A673 (cell line): ENCODE measurements around the gene CREBRF. TPM values are rescaled to one million over a fixed set of nuclear protein-coding genes. Genes with fewer than 3 reads are reported as not detected.

Experiments
- BruUV-seq: library from RNA; stranded (reverse); fragments of 400-500 nt; replicated peaks from 2 replicates; lab custom pipeline; 2021; lab: Mats Ljungman, UMichigan
- CTCF ChIA-PET: fragments of 300-600 bp; sonication (Branson Sonifier 250); formaldehyde crosslinking; loops from one replicate; lab custom pipeline; 2022; ENCODE audit warnings: antibody characterized with exemption; lab: Charles Lee
- POLR2A ChIA-PET: fragments of 300-600 bp; sonication (Branson Sonifier 250); formaldehyde crosslinking; loops from one replicate; lab custom pipeline; 2022; ENCODE audit warnings: antibody characterized with exemption; ENCODE audit not compliant: low non-redundant PET; lab: Charles Lee
- DNase-seq: peaks from one replicate; pipeline ENCODE4 v3.0.0-alpha.2; 2015; ENCODE audit warnings: low spot score
- H3K27ac ChIP-seq: fragments of 200-600 bp; sonication (generic); 2 replicates; pipeline ENCODE4 v1.5.1; 2016; ENCODE audit warnings: mixed run types, low read depth, mild to moderate bottlenecking, mixed read lengths, antibody characterized with exemption, low read length; ENCODE audit not compliant: poor library complexity, severe bottlenecking
- H3K27me3 ChIP-seq: fragments of 200-600 bp; sonication (generic); replicated peaks from 2 replicates; pipeline ENCODE4 v1.6.1; 2017; ENCODE audit warnings: mixed run types, low read depth, mild to moderate bottlenecking, mixed read lengths, antibody characterized with exemption, low read length; ENCODE audit not compliant: insufficient read depth, poor library complexity
- H3K36me3 ChIP-seq: fragments of 200-600 bp; sonication (generic); 2 replicates; pipeline ENCODE4 v1.6.1; 2016; ENCODE audit warnings: mixed run types, mild to moderate bottlenecking, mixed read lengths, antibody characterized with exemption, low read length; ENCODE audit not compliant: insufficient read depth, poor library complexity, severe bottlenecking
- H3K4me1 ChIP-seq: fragments of 200-600 bp; sonication (generic); 2 replicates; pipeline ENCODE4 v1.6.1; 2017; ENCODE audit warnings: mixed run types, mild to moderate bottlenecking, mixed read lengths, antibody characterized with exemption, low read length; ENCODE audit not compliant: insufficient read depth, poor library complexity, severe bottlenecking
- H3K4me3 ChIP-seq: fragments of 200-600 bp; sonication (generic); 2 replicates; pipeline ENCODE4 v1.5.1; 2016; ENCODE audit warnings: low read depth, mixed run types, mild to moderate bottlenecking, mixed read lengths, low read length; ENCODE audit not compliant: poor library complexity, severe bottlenecking
- H3K9me3 ChIP-seq: fragments of 200-600 bp; sonication (generic); 2 replicates; pipeline ENCODE4 v1.6.1; 2016; ENCODE audit warnings: mixed run types, low read depth, mild to moderate bottlenecking, mixed read lengths, antibody characterized with exemption, low read length; ENCODE audit not compliant: poor library complexity, severe bottlenecking
- CTCF ChIP-seq: fragments of 300-800, 200-600 bp; sonication (generic); conservative IDR thresholded peaks from 2 replicates; pipeline ENCODE4 v1.5.1; 2017; ENCODE audit warnings: low read depth, mild to moderate bottlenecking, antibody characterized with exemption, low read length, moderate library complexity, mixed read lengths
- EZH2 ChIP-seq: fragments of 200-600 bp; sonication (generic); IDR thresholded peaks from 2 replicates; pipeline ENCODE4 v1.6.1; 2017; ENCODE audit warnings: borderline replicate concordance, low read depth, mild to moderate bottlenecking, mixed read lengths, antibody characterized with exemption, low read length; ENCODE audit not compliant: poor library complexity, severe bottlenecking
- intact Hi-C: fragments of 100-400 bp; cut with micrococcal nuclease; formaldehyde crosslinking; loops from one replicate; pipeline ENCODE4 v1.10.0; 2022; ENCODE audit not compliant: unreplicated experiment
- total RNA-seq: library from RNA; stranded (reverse); gene quantifications from 2 replicates; pipeline ENCODE4 v1.2.3, GENCODE V29; 2021

CREBRF gene
- total RNA-seq, 1 experiment from 2014 or later, result 1.5 TPM

GRCh38 chr5:173053041-173053440, 3.1 kb upstream of the CREBRF start:
- H3K4me1 ChIP-seq, result peaks cover 6% of the 10 kb centered on the region
- POLR2A ChIA-PET, result no interaction called here
- no peak for DNase-seq
- CTCF ChIA-PET, result no interaction called here
- no peaks in the 10 kb centered on the region for H3K36me3 ChIP-seq
- intact Hi-C loops, result no loop called here
- H3K27ac ChIP-seq, result no peak overlapping the region
- no peak overlapping the region for H3K4me3 ChIP-seq
- no peaks in the 10 kb centered on the region for H3K9me3 ChIP-seq
- BruUV-seq, result no TSS peak
- TF ChIP-seq EZH2 (no peak), CTCF (no peak)
- H3K27me3 ChIP-seq, result no peaks in the 10 kb centered on the region

GRCh38 chr5:173055042-173055721, 970 bp upstream of the CREBRF start:
- no TSS peak for BruUV-seq
- Histone ChIP-seq H3K36me3 (no peaks in the 10 kb centered on the region), H3K4me1 (peaks cover 9% of the 10 kb centered on the region), H3K9me3 (no peaks in the 10 kb centered on the region), H3K4me3 (peak overlapping the region; percentile 90), H3K27ac (no peak overlapping the region), H3K27me3 (no peaks in the 10 kb centered on the region)
- TF ChIP-seq CTCF (no peak), EZH2 (no peak)
- intact Hi-C loops, result loop anchor here (5.0 kb wide), 1 partner anchor 73 kb away; the partner anchor contains the start of gene ATP6V0E1
- CTCF ChIA-PET, result no interaction called here
- no peak for DNase-seq
- POLR2A ChIA-PET, result no interaction called here

- Histone ChIP-seq H3K27ac (no peak overlapping the region), H3K4me1 (peaks cover 9% of the 10 kb centered on the region), H3K27me3 (no peaks in the 10 kb centered on the region), H3K9me3 (no peaks in the 10 kb centered on the region), H3K4me3 (peak overlapping the region; percentile 90), H3K36me3 (no peaks in the 10 kb centered on the region)
- ChIA-PET POLR2A (no interaction called here), CTCF (no interaction called here)
- TF ChIP-seq EZH2 (no peak), CTCF (no peak)
- DNase-seq, result no peak
- intact Hi-C loops, result loop anchor here (5.0 kb wide), 1 partner anchor 73 kb away; the partner anchor contains the start of gene ATP6V0E1
- BruUV-seq, result no TSS peak
These were observed 500 bp upstream of the CREBRF start for GRCh38 chr5:173055722-173055982.
